NCI-H1105 treated with DMSO at 0.1 percent for 48 hours (cell line): ENCODE data around the gene KPNB1.
A peak's percentile ranks its signal among the peaks of the same experiment; 100 is the strongest.

Experiments used
- DNase-seq: peaks from one replicate; lab custom pipeline; 2025; lab: John Stamatoyannopoulos, UW

KPNB1 gene

DNA sequence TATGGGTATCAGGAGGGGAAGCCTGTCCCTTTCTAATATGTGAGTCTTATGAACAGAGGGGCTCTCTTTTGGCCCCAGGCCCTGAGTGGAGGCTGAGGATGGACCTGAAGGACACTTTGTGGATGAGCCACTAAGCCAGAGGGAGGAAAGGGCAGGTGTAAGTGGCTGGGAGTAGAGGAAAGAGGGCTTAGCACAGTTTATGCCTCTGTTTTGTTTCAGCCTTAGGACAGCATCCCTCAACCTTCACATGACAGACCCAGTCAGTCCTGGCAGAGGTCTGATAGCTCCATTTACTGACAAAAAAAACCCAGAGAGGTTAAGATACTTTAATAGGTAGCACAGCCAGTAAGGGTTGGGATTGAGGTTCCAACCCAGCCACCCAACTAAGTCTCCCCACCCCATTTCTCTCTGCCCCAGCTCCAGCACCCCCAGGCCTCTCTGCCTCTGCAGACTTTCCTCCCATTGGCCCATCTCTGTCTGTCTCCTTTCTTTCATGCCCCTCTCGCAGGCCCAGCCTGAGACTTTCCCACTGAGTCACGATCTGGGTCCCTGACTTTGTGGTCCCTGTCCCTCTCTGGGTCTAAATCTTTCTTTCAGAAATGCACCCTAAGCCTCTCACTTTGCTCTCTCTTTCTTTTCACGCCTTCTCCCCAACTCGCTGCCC is 78.6 kb downstream of the KPNB1 start:
- no peak for DNase-seq

DNA sequence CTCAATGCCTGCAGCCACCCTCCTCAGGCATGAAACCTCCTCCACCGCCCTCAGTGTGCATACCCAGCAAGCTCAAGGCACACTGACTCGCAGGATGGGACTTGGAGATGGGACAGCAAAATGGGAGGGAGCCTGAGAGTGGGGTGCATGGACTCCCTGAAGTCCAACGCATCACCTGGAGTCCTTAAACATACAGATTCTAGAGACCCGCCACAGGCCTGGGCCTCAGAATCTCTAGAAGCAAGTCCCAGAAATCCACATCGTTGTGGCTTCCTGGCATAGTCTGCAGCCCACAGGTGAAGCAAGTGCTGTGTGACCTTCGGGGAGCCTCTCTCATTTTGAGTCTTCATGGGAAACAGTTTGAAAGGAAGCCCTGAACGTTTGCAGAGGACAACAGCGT is 79.8 kb downstream of the KPNB1 start:
- DNase-seq: no peak

DNA sequence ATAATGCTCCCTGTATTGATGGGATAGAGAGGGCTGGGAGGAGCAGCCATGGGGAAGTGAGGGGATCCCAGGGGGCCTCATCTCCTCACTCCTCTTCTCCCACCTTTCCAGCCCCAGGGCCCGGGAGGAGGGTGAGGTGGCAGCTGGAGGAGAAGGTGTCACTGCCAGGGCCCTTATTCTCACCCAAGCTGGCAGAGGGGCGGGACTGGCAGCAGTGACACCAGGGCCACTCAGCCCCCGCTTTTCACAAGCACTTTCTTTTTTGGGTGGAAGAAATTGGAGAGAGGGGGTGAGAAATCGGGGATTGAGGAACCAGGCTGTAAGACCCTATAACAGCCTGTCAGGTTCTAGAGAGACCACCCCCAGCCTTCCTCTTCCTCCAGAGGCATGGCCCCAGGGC is 81.0 kb downstream of the KPNB1 start:
- no peak for DNase-seq

DNA sequence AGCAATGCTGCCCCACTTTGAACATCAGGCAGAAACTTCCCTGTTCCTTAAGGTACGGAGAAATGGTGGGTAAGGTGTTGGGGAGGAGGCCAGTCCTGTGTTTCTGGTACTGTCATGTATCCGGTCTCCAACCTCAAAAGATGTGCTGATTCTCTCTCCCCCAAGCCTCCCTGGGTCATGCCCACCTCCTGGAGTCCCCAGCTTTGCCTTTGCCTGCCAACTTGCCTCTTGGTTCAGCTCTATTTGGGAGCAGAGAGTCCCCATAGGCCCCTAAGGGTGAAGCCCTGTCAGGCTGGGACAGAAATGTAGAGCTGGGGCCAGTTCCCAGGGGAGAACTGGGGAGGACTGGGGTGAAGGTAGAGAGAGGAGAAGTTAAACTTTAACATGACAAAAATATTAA is 81.7 kb downstream of the KPNB1 start:
- DNase-seq: no peak

DNA sequence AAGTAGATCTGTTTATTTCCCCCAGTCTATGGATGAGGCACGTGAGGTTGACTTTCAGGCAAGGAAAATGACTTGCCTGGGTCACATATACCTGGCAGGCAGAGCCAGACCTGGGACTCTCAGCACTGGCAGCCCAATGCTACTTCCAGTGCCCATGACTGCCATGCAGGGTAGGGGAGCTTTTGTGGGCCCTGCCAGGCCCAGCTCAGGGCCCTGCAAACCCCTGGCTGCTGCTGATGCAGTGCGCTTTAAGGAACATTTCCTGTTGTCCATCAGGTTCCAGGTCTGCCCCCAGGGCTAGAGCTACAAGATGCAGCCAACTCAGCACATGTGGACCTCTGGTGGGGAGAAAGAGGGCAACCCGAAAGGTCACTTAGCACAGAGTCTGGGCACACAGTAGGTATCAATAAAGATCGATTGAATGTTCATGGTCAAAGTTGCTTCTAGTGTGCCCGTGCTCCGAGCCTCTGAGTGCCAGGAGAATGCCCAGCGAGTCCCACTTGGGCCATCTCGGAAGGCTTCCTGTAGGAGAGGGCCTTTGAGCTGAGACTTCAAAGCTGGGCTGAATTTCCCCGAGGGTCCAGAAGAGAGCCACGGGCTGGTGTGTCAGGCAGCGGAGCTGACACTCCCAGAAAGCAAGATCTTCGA is 82.8 kb downstream of the KPNB1 start:
- no peak for DNase-seq

DNA sequence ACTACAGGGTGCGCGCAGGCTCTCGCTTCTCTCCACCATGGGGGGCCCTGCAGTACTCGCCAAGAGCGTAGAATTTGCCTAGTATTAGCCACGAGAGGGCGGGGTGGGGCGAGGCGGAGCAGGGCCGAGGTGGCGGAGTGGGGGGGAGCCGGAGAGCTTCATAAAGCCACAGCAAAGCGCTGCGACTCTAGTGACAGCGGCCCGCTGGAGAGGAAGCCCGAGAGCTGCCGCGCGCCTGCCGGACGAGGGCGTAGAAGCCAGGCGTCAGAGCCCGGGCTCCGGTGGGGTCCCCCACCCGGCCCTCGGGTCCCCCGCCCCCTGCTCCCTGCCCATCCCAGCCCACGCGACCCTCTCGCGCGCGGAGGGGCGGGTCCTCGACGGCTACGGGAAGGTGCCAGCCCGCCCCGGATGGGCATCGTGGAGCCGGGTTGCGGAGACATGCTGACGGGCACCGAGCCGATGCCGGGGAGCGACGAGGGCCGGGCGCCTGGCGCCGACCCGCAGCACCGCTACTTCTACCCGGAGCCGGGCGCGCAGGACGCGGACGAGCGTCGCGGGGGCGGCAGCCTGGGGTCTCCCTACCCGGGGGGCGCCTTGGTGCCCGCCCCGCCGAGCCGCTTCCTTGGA is 83.4 kb downstream of the KPNB1 start, which contains the start of gene TBX21:
TBX21 (plus strand) TSS at position 190 of the 627 bp plus-strand sequence; CDS start at position 409, 219 bp downstream.
- DNase-seq: peak; percentile 61

DNA sequence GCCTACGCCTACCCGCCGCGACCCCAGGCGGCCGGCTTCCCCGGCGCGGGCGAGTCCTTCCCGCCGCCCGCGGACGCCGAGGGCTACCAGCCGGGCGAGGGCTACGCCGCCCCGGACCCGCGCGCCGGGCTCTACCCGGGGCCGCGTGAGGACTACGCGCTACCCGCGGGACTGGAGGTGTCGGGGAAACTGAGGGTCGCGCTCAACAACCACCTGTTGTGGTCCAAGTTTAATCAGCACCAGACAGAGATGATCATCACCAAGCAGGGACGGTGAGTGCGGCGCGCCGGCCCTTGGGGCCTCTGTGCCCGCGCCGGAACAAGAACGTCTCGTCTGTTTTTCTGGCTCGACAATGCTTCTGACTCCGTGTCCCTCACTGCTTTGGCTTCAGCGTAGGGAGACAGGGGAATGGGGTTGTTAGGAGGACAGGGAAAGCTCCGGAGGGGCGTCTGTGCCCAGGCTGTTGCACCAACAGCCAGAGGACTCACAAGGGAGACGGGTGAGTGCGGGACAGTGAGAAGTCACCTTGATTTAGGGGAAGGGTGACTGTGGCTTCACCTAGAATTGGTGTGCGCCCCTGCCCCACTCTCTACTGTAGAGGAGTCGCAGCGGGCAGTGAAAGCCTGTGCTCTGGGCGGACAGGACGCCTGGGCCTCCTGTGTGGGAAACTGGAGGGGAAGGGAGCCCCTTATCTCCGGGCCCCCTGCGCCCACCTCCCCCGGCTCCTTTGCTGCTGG is 84.1 kb downstream of the KPNB1 start:
- no peak for DNase-seq

DNA sequence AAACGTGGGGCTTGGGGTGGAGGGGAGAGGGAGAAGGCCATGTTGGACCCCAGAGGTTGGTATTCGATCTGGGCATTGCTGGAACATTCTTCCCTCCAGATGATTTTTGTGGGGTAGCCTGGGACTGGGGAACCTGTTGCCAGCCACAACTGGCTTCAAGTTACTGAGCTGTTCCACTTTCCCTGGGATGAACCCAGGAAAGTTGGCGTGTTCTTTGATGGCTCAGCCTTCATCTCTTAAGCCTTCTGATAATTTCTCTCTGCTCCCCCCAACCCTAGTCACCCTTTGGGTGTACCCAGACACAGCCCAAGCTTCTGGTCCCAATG is 85.4 kb downstream of the KPNB1 start:
- no peak for DNase-seq
